HG02571 (cell line): ENCODE measurements around the gene GJA8.
"Not testable (repeated sequence)": the region's sequence is repeated elsewhere in the genome, so short reads cannot be mapped to it uniquely, and the experiment has no call there.

Experiments used
- ATAC-seq: cut with Tn5 transposase; IDR thresholded peaks from one replicate; pipeline ENCODE4 v1.9.1; 2021; ENCODE audit warnings: mild to moderate bottlenecking, moderate library complexity; ENCODE audit not compliant: unreplicated experiment

The GJA8 gene

DNA sequence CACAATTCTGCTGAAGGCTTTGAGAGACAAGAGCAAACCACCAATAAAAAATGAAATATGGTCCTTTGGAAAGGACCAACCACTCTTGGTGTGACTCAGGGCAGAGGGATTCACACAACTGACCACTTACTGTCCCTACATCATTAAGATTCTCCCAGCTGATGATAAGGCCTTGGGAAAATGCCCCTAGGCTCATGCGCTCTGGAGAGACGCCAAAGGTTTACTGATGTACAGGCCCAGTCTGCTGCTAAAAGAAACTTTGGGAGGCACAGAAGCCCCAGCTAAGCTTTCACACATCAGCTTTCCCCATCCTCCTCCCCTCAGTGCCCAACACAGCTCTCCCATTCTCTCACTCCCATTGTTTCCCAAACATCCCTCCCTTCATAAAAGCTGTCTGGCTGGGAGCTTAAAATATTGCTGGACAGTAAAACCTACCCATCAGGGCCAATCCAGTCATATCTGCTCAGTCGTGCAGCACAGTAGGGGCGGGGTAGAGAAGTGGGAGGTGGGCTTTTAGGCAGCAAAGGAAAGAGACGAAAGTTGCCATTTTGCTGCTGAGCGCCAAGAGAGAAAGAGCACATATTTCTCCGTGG, at the start of gene GJA8:
GJA8 (plus strand) TSS at position 543 of the 593 bp plus-strand sequence. CDS start 5,161 bp downstream, outside the sequence.
- no peak for ATAC-seq

DNA sequence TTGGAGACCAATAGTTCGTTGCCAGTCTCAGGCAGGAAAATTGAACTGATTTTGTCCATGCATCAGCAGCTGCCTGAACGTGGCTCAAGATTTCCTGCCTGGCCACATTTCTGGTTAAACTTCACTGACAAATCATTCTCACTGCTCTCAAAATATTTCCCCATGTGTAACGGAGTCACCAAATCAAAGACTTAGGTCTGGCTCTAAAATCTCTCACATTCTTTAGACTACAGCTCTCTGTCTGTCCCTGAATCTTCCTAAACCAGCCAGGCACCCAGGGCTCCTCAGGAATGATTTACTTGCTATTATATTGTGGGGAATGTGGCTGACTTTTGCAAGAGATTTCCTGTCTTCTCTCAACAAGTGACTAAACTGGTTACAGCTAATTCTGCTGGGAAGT, 49.2 kb upstream of the GJA8 start:
- ATAC-seq = no peak

DNA sequence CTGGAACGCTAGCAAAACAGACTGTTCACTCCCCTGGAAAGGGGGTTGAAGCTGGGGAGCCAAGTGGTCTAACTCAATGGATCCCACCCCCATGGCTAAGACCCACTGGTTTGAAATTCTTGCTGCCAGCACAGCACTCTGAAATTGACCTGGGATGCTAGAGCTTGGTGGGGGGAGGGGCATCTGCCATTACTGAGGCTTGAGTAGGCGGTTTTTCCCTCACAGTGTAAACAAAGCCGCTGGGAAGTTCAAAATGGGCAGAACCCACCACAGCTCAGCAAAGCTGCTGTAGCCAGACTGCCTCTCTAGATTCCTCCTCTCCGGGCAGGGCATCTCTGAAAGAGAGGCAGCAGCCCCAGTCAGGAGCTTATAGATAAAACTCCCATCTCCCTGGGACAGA, 47.6 kb upstream of the GJA8 start:
- ATAC-seq = not testable (repeated sequence)

- ATAC-seq = not testable (repeated sequence)
Measured at GRCh38 chr1:147855996-147856395, 46.6 kb upstream of the GJA8 start.

GRCh38 chr1:147867204-147867603, 35.4 kb upstream of the GJA8 start:
- ATAC-seq = not testable (repeated sequence)

DNA sequence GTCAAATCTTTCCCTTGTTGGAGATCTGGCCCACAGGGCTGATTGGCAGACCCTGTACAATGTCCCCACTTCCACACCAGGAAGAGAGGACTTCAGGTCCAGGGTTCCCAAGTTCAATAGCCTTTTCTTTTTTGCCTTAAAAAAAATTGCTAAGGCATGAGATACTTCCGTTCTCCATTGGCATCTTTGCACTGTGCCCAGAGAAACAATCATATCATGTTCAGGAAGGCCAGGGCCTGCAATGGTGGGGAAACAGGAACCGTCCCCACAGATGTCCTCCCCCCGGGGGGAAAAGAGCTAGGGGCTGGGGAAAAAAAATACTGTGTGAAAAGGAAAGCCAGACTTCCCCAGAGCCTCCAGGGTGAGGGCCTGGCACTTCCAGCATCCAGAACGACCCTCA, 24.6 kb upstream of the GJA8 start:
- no peak for ATAC-seq

- ATAC-seq = no peak
Measured at GRCh38 chr1:147879911-147880310, 22.7 kb upstream of the GJA8 start.

GRCh38 chr1:147882535-147882934, 20.1 kb upstream of the GJA8 start:
- no peak for ATAC-seq

GRCh38 chr1:147890177-147890790, 12.3 kb upstream of the GJA8 start:
- ATAC-seq = no peak

DNA sequence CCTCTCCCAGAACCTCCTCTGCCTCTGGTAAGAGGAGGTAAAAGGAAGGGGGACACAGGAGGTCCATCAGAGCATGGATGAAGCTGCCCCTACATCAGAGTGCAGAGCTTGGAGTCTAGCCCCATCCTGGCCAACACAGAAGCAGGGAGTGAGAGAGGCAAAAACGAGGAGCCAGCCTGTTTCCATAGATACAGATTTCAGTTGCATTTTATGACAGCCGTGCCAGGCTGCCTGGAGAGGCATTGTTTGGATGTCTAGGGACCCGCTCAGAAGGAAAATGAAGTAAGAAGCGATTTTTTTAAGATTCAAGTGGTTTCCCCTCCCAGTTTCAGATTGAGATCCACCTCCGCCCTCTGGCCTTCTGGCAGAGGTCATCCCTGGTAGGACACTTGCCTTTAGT, 11.5 kb upstream of the GJA8 start:
- no peak for ATAC-seq

- ATAC-seq = no peak
Measured at GRCh38 chr1:147892216-147892615, 10.4 kb upstream of the GJA8 start.

GRCh38 chr1:147892731-147893214, 9.8 kb upstream of the GJA8 start:
- ATAC-seq = no peak

- no peak for ATAC-seq
Measured at GRCh38 chr1:147895123-147895522, 7.5 kb upstream of the GJA8 start.

- no peak for ATAC-seq
Measured at GRCh38 chr1:147897029-147897752, 5.4 kb upstream of the GJA8 start.

GRCh38 chr1:147897789-147898188, 4.8 kb upstream of the GJA8 start:
- no peak for ATAC-seq

GRCh38 chr1:147904726-147905125, 2.1 kb downstream of the GJA8 start:
- ATAC-seq = no peak

- ATAC-seq = no peak
Measured at GRCh38 chr1:147907786-147908509, 5.4 kb downstream of the GJA8 start.

GRCh38 chr1:147912553-147912952, 10.0 kb downstream of the GJA8 start:
- no peak for ATAC-seq

DNA sequence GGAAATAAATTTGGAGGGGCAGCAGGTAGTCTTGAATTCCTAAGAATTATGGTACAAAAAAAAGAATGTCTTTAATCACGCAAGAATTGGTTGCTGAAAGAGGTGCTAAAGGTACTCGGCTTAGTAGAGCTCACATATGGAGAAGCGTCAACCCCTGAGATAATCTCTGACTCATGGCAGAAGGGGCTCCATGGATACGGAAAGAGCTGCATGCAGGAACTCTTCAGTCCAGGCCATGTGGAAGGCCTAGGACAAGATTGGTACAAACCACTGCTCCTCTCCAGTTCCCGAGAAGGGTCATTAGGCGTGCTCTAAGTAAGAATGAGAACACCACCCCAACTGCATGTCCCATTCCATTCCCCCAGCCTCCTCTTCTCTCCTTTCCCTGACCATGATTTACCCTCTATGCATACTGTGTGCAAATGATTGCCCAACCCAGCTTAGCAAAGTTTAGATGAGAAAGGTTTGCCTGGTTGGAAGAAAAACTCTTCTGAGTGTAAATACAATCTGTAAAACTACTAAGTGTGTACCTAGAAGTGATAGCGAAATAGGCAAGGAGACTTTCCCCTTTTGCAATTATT, 10.9 kb downstream of the GJA8 start:
- ATAC-seq = no peak

- ATAC-seq = no peak
Measured at GRCh38 chr1:147919896-147920295, 17.3 kb downstream of the GJA8 start.

- ATAC-seq = no peak
Measured at GRCh38 chr1:147924813-147925212, 22.2 kb downstream of the GJA8 start.
